T-helper 2 cell treated with Interferon-gamma antibody and Interleukin-4, amounts not matched to agents 5 μg/mL and 100 μg/mL, for 36 hours (primary cell): ENCODE data around the gene CSNK2A1.

Experiments used
- DNase-seq: peaks from one replicate; pipeline ENCODE4 v3.0.0; 2021; ENCODE audit warnings: low spot score
- H3K27ac Mint-ChIP-seq: one replicate; pipeline ENCODE4 v1.8.0; 2021; ENCODE audit warnings: mild to moderate bottlenecking, mixed read lengths
- H3K27me3 Mint-ChIP-seq: one replicate; pipeline ENCODE4 v1.8.0; 2021; ENCODE audit warnings: low read depth, mixed read lengths
- H3K36me3 Mint-ChIP-seq: one replicate; pipeline ENCODE4 v1.8.0; 2021; ENCODE audit warnings: low read depth, mixed read lengths
- H3K4me1 Mint-ChIP-seq: one replicate; pipeline ENCODE4 v1.8.0; 2021; ENCODE audit warnings: low read depth, mixed read lengths
- H3K4me3 Mint-ChIP-seq: one replicate; pipeline ENCODE4 v1.8.0; 2022; ENCODE audit warnings: mild to moderate bottlenecking, moderate library complexity, mixed read lengths
- H3K9me3 Mint-ChIP-seq: one replicate; pipeline ENCODE4 v1.8.0; 2021; ENCODE audit warnings: mixed read lengths

Gene CSNK2A1

GRCh38 chr20:573414-574296, 30.1 kb upstream of the CSNK2A1 start:
- H3K36me3 Mint-ChIP-seq, result no peaks in the 10 kb centered on the region
- H3K9me3 Mint-ChIP-seq, result no peaks in the 10 kb centered on the region
- H3K27ac Mint-ChIP-seq, result no peak overlapping the region
- no peak overlapping the region for H3K4me3 Mint-ChIP-seq
- H3K27me3 Mint-ChIP-seq, result peaks cover 28% of the 10 kb centered on the region
- no peaks in the 10 kb centered on the region for H3K4me1 Mint-ChIP-seq
- DNase-seq, result no peak

DNA sequence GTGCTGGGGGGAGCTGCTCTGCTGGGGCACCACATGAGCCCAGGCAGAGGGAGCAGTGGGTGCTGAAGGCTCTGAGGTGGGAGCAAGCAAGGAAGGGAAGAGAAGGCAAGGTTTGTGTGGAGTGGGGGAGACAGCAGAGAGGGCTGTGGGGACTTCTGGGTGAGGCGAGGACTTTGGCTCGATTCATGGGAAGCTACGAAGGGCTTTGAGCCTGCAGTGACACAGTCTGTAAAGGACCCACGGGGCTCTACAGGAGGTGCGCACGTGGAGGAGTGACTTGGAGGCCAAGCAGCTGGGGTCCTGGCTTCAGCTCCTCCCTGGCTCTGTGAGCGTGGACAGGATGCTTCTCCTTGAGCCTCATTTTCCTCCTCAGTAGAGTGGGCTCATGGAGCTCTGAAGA, 29.1 kb upstream of the CSNK2A1 start:
- DNase-seq, result no peak
- no peak overlapping the region for H3K4me3 Mint-ChIP-seq
- H3K9me3 Mint-ChIP-seq, result no peaks in the 10 kb centered on the region
- no peak overlapping the region for H3K27ac Mint-ChIP-seq
- no peaks in the 10 kb centered on the region for H3K4me1 Mint-ChIP-seq
- no peaks in the 10 kb centered on the region for H3K36me3 Mint-ChIP-seq
- peaks cover 28% of the 10 kb centered on the region for H3K27me3 Mint-ChIP-seq

DNA sequence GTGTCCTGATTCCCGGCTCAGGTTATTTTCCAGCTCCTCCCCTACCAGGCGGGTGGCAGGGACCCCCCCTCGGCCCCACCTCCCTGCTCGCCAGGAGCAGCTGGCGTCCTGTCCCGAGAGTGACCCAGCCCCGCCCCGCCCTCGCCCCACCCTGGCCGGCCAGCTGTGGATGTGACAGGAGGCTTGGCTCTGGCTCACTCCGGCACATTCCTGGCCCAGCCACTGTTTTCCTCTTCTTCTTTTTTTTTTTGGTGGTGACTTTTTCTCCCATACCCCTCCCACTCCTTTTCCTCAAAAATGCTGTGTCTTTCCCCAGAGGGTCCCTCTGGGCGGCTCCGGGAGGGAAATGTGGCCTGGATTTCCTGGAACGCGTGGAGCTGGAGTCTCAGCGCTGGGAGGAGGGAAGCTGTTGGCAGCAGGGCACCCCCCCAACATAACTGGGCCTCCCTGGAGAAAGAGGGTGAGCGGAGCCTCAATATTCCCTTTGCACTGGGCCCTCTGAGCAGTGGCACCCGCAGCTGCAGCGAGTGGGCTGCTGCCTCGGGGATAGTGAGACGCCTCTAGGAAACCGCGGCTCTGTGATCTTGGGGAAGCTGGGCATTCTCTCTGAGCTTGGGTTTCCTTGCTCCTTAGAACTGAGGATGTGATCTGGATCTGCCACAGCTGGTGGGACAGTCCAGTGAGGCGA, 28.3 kb upstream of the CSNK2A1 start:
- H3K36me3 Mint-ChIP-seq, result no peaks in the 10 kb centered on the region
- no peak overlapping the region for H3K4me3 Mint-ChIP-seq
- peaks cover 35% of the 10 kb centered on the region for H3K27me3 Mint-ChIP-seq
- no peak for DNase-seq
- no peaks in the 10 kb centered on the region for H3K4me1 Mint-ChIP-seq
- no peaks in the 10 kb centered on the region for H3K9me3 Mint-ChIP-seq
- H3K27ac Mint-ChIP-seq, result no peak overlapping the region

GRCh38 chr20:568673-569415, 25.3 kb upstream of the CSNK2A1 start:
- no peak overlapping the region for H3K4me3 Mint-ChIP-seq
- no peaks in the 10 kb centered on the region for H3K9me3 Mint-ChIP-seq
- H3K36me3 Mint-ChIP-seq, result no peaks in the 10 kb centered on the region
- no peaks in the 10 kb centered on the region for H3K4me1 Mint-ChIP-seq
- H3K27ac Mint-ChIP-seq, result no peak overlapping the region
- H3K27me3 Mint-ChIP-seq, result peaks cover 34% of the 10 kb centered on the region
- DNase-seq, result no peak

- Mint-ChIP-seq H3K36me3 (no peaks in the 10 kb centered on the region), H3K27ac (no peak overlapping the region), H3K4me1 (no peaks in the 10 kb centered on the region), H3K27me3 (peaks cover 33% of the 10 kb centered on the region), H3K4me3 (no peak overlapping the region), H3K9me3 (no peaks in the 10 kb centered on the region)
- DNase-seq, result no peak
Measured at GRCh38 chr20:568097-568652, 24.6 kb upstream of the CSNK2A1 start.

GRCh38 chr20:564192-564591, 20.6 kb upstream of the CSNK2A1 start:
- Mint-ChIP-seq H3K9me3 (no peaks in the 10 kb centered on the region), H3K4me3 (no peak overlapping the region), H3K27ac (no peak overlapping the region), H3K27me3 (peaks cover 23% of the 10 kb centered on the region), H3K4me1 (no peaks in the 10 kb centered on the region), H3K36me3 (no peaks in the 10 kb centered on the region)
- DNase-seq, result no peak

DNA sequence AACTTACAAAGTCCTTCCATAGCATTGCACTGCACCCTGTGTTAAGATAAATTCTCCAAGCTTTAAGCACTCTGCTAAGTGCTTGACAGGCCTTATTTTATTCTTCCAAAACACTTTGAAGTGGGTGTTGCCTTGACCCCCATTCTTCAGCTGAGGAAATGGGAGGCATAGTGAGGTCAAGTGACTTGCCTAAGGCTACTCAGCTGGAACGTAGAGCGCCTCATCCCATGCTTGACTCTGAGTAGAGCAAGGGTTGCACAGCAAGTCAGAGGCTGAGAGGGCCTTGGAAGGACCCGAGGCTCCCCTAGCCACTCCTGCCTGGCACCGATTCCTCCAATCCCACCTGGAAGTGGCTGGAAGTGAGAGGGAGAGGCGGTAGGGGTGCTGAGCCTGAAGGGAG, 19.6 kb upstream of the CSNK2A1 start:
- Mint-ChIP-seq H3K27me3 (peaks cover 20% of the 10 kb centered on the region), H3K4me1 (no peaks in the 10 kb centered on the region), H3K36me3 (no peaks in the 10 kb centered on the region), H3K4me3 (no peak overlapping the region), H3K9me3 (no peaks in the 10 kb centered on the region), H3K27ac (no peak overlapping the region)
- DNase-seq, result no peak

GRCh38 chr20:562232-562897, 18.8 kb upstream of the CSNK2A1 start:
- no peaks in the 10 kb centered on the region for H3K9me3 Mint-ChIP-seq
- no peaks in the 10 kb centered on the region for H3K4me1 Mint-ChIP-seq
- no peak overlapping the region for H3K27ac Mint-ChIP-seq
- no peaks in the 10 kb centered on the region for H3K36me3 Mint-ChIP-seq
- no peak overlapping the region for H3K4me3 Mint-ChIP-seq
- DNase-seq, result no peak
- peaks cover 18% of the 10 kb centered on the region for H3K27me3 Mint-ChIP-seq

DNA sequence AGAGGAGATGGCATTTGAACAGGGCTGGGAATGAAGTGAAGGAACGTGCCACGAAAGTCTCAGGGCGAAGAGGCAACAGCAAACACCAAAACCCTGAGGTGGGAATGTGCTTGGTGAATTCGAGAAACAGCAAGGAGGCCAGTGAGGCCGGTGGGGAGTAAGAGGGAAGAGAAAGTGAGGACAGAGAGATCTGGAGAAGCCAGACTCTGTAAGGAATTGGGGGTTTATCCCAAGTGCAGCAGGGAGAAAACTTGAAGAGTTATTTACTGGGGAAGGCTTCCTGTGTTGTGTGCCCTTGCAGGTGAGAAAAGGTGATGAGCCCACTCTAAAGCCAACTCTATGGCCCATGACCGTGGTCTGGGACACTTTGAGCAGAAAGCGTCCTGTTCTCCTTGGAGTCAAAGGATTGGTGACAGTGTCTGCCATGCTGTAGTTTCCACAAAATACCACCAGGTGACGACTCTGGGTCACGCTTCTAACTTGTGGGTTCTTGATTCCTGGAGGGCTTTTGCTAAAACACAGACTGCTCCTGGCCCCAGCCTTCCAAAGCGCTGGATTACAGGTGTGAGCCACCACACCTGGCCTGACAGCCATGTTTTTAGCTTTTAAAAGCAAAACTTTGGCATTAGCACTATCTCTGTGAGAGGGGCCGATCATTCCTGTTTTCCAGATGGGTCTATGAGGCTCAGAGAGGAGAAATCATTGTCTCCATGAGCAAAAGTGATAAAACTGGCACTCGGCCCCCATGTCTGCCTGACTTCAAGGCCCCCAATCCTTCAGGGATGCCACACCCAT, 18.0 kb upstream of the CSNK2A1 start:
- H3K4me3 Mint-ChIP-seq, result no peak overlapping the region
- peaks cover 13% of the 10 kb centered on the region for H3K27me3 Mint-ChIP-seq
- H3K4me1 Mint-ChIP-seq, result no peaks in the 10 kb centered on the region
- H3K9me3 Mint-ChIP-seq, result no peaks in the 10 kb centered on the region
- H3K27ac Mint-ChIP-seq, result no peak overlapping the region
- H3K36me3 Mint-ChIP-seq, result no peaks in the 10 kb centered on the region
- peak; percentile 42 for DNase-seq

DNA sequence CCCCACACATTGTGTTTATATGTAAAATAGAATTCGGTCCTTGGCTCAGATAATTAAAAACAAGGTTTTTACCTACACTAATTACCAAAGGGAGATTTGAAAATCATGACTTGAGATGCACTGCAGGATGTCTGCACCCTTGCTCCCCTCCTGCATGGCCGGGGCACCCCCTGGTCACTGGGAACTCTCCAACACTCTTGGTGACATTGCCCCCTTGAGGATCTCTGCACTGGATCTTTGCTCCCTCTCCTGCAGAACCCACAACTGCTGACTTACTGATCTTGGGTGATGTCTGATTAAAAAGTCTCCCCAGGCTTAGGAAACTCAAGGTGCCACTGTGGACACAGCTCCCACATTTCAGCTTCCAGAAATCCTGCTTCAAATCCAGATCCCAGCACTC, 17.1 kb upstream of the CSNK2A1 start:
- H3K27me3 Mint-ChIP-seq, result peaks cover 11% of the 10 kb centered on the region
- H3K36me3 Mint-ChIP-seq, result no peaks in the 10 kb centered on the region

DNA sequence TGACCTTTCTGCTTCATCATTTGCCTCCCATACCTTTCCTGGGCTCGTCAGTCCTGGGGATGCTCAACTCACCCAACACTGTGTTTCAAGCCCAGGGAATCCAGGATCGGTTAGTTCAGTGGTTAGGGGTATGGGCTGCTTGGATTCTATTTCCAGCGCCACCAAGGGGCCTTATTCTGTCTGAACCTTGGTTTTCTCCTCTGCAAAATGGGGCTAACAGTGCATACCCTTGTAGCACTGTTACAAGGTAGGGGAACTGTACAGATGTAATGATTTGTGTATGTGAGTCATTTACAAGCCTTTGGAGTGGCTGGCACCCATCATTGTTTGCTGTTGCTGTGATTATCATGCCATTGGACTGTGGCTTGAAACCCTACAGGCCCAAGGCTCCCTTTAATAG, 14.5 kb upstream of the CSNK2A1 start:
- H3K4me1 Mint-ChIP-seq, result no peaks in the 10 kb centered on the region
- no peak for DNase-seq
- H3K9me3 Mint-ChIP-seq, result no peaks in the 10 kb centered on the region
- peaks cover 22% of the 10 kb centered on the region for H3K27me3 Mint-ChIP-seq
- H3K27ac Mint-ChIP-seq, result no peak overlapping the region
- no peak overlapping the region for H3K4me3 Mint-ChIP-seq
- no peaks in the 10 kb centered on the region for H3K36me3 Mint-ChIP-seq

More for the DNA sequence above, 17.1 kb upstream of the CSNK2A1 start:
- Mint-ChIP-seq H3K9me3 (no peaks in the 10 kb centered on the region), H3K27ac (no peak overlapping the region), H3K4me1 (no peaks in the 10 kb centered on the region), H3K4me3 (no peak overlapping the region)
- DNase-seq, result no peak

- Mint-ChIP-seq H3K4me1 (no peaks in the 10 kb centered on the region), H3K27me3 (peaks cover 27% of the 10 kb centered on the region), H3K9me3 (no peaks in the 10 kb centered on the region), H3K36me3 (no peaks in the 10 kb centered on the region), H3K27ac (no peak overlapping the region), H3K4me3 (no peak overlapping the region)
- DNase-seq, result no peak
Measured at GRCh38 chr20:556984-557383, 13.4 kb upstream of the CSNK2A1 start.

- Mint-ChIP-seq H3K4me1 (no peaks in the 10 kb centered on the region), H3K4me3 (no peak overlapping the region), H3K27ac (no peak overlapping the region), H3K9me3 (no peaks in the 10 kb centered on the region), H3K27me3 (peaks cover 30% of the 10 kb centered on the region), H3K36me3 (no peaks in the 10 kb centered on the region)
- no peak for DNase-seq
Measured at GRCh38 chr20:555976-556385, 12.4 kb upstream of the CSNK2A1 start.
